ENCODE results near the gene TMEM165. TPM values are rescaled to one million over a fixed set of nuclear protein-coding genes. Genes with fewer than 3 reads are reported as not detected.

TMEM165 gene
- total and polyA plus RNA-seq, 2 of the 4 experiments (the other 2 are of a cell fraction): 49.6 to 83.0 TPM

DNA sequence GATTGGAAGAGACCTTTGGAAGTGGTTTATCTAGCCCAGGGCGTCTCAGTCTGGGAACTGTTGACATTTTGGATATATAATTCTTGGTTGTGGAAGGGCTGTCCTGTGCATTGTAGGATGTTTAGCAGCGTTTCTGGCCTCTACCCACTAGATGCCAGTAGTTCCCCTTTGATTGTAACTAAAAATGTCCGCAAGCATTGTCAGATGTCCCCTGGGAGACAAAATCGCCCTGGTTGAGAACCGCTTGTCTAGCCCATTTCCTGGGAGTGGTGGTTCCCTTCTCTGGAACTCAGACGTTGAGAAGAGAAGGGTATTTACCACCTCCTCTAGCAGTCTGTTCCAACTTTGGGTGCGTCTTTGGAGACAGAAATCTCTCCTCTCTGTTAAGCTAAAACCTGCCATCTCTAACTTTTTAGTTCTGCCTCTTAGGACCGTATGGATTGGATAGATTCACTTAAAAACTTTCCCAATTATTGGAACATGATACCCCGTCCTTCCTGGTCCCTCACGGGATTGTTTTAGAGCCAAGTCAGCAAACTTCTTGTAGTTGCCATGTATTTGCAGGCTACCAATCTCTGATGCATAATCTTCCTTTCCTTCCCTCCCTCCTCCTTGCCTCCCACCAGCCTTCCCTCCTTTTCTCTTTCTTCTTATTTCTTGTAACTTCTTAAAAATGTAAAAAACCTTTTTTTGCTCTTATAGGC lies 13.9 kb downstream of the TMEM165 start (continued):
- TF ChIP-seq MAZ (IDR thresholded peaks at IDR 0.05; ENCODE audit: borderline replicate concordance, low read depth, low read length): no peak

DNA sequence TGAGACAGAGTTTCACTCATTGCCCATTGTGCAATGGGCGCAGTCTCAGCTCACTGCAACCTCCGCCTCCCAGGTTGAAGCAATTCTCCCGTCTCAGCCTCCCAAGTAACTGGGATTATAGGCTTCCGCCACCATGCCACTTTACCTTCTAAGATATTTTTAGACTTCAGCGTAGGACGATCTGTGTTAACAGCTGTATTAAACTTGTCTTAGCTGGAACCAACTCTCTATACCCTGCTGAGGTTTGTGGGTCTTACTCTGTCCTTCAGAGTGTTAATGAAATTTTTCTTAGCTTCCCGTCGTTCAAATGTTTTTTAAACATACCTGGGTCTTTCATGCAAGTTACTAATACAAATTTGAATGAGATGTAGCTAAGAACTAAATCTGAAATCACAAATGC lies 14.7 kb downstream of the TMEM165 start:
- Histone ChIP-seq H3K79me1 (ENCODE audit: low read depth in 1 of 2, low read length in 2 of 2) (peaks cover 14 to 66% of the 10 kb centered on the region in 2 experiments), H3K4me3 (ENCODE audit: insufficient read depth, low read depth, low read length) (no peak overlapping the region), H3K27ac (ENCODE audit: insufficient read depth, low read length) (no peak overlapping the region), H3K18ac (ENCODE audit: low read depth, low read length) (no peak overlapping the region), H3K56ac (ENCODE audit: extremely low read depth, insufficient read depth, low read length) (no peak overlapping the region), H3K4me1 (ENCODE audit: control insufficient read depth, insufficient read depth, low read length) (peaks cover 8% of the 10 kb centered on the region), H3K9me1 (ENCODE audit: insufficient read depth, low read length) (peaks cover 15% of the 10 kb centered on the region; the same call in 1 of the 2 replicates), H2BK20ac (ENCODE audit: low read depth, low read length) (no peak overlapping the region), H4K8ac (ENCODE audit: low read depth in 2 of 2, low read length in 2 of 2) (no peak overlapping the region), H3K23ac (ENCODE audit: low read depth, low read length) (no peak overlapping the region), H3K14ac (replicated peaks; ENCODE audit: low read depth, low read length) (no peak overlapping the region), H3K4ac (ENCODE audit: low read depth, low read length) (no peak overlapping the region), H2BK5ac (ENCODE audit: low read depth, low read length, poor library complexity, severe bottlenecking) (no peak overlapping the region), H2AK5ac (ENCODE audit: low read depth, low read length) (no peak overlapping the region), H2BK15ac (ENCODE audit: low read depth, low read length) (no peak overlapping the region), H4K20me1 (ENCODE audit: insufficient read depth, low read length) (peaks cover 86% of the 10 kb centered on the region), H3K9ac (ENCODE audit: low read depth, low read length) (no peak overlapping the region), H3K4me2 (ENCODE audit: low read depth, low read length) (no peak overlapping the region), H4K91ac (ENCODE audit: insufficient read depth, low read depth, low read length) (no peak overlapping the region), H3K9me3 (ENCODE audit: control insufficient read depth, insufficient read depth, low read length) (no peaks in the 10 kb centered on the region), H3K27me3 (ENCODE audit: control insufficient read depth, insufficient read depth, low read length) (no peaks in the 10 kb centered on the region), H4K5ac (ENCODE audit: low read depth, low read length) (no peak overlapping the region), H2AFZ (replicated peaks; ENCODE audit: low read length, poor library complexity) (no peak overlapping the region), H2AK9ac (replicated peaks; ENCODE audit: low read depth, low read length, poor library complexity) (no peak overlapping the region), H3K36me3 (ENCODE audit: control insufficient read depth, insufficient read depth, low read length) (peaks cover 25% of the 10 kb centered on the region), H2BK120ac (ENCODE audit: low read depth, low read length) (no peak overlapping the region)
- dilution Hi-C loops (cut with HindIII; ENCODE audit: low sequenced_read_pairs, unreplicated experiment): no loop called here
- ChIA-PET POLR2A (ENCODE audit: unreplicated experiment) (interaction anchor here (0.6 kb wide), 1 partner anchor 461 kb away, joined by 3 read pairs; no protein-coding TSS in a partner anchor), CTCF (interaction anchor here (1.6 kb wide), 1 partner anchor 144 kb away, joined by 3 read pairs; no protein-coding TSS in a partner anchor)
- TF ChIP-seq, protein P1, sequence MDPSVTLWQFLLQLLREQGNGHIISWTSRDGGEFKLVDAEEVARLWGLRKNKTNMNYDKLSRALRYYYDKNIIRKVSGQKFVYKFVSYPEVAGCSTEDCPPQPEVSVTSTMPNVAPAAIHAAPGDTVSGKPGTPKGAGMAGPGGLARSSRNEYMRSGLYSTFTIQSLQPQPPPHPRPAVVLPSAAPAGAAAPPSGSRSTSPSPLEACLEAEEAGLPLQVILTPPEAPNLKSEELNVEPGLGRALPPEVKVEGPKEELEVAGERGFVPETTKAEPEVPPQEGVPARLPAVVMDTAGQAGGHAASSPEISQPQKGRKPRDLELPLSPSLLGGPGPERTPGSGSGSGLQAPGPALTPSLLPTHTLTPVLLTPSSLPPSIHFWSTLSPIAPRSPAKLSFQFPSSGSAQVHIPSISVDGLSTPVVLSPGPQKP (IDR thresholded peaks at IDR 0.05; ENCODE audit: borderline replicate concordance, low read depth, low read length): no peak
- 0 out of 2 replicates have a peak, but pooled peaks have one; percentile 18 for TF ChIP-seq CEBPB (IDR thresholded peaks at IDR 0.05; ENCODE audit: low read depth, low read length)
- in situ Hi-C loops (cut with MboI; ENCODE audit: low sequenced_read_pairs): loop anchor here (25.0 kb wide), 1 partner anchor 452 kb away; the partner anchor contains the start of gene EXOC1
- no peak for DNase-seq
- BruUV-seq (replicated peaks): no TSS peak
- no CpG with 5 or more reads among the region's 8 CpGs for WGBS, 2 experiments (ENCODE audit: extremely low coverage in 2 of 2, insufficient read length in 1 of 2)
- intact Hi-C loops (cut with micrococcal nuclease): no loop called here
- ATAC-seq (ENCODE audit: low read depth): no peak
